WTC11 (cell line): ENCODE results near the gene RAB22A.

ENCODE experiments used
- CBFB ChIP-seq: sonication (generic); formaldehyde crosslinking; IDR thresholded peaks from 2 replicates; pipeline ENCODE4 v1.8.1; 2022; ENCODE audit warnings: mild to moderate bottlenecking, low read depth, missing genetic modification reagents
- CTCF ChIP-seq: fragments of 200-600 bp; IDR thresholded peaks from 2 replicates; pipeline ENCODE4 v1.8.0; 2022; ENCODE audit warnings: antibody characterized with exemption
- E2F5 ChIP-seq: sonication (generic); formaldehyde crosslinking; IDR thresholded peaks from 2 replicates; pipeline ENCODE4 v1.8.1; 2022; ENCODE audit warnings: mild to moderate bottlenecking, moderate library complexity, missing genetic modification reagents
- NFYB ChIP-seq: sonication (generic); formaldehyde crosslinking; conservative IDR thresholded peaks from 2 replicates; pipeline ENCODE4 v1.8.0; 2022; ENCODE audit warnings: low read depth, missing genetic modification reagents
- NR2C2 ChIP-seq: sonication (generic); formaldehyde crosslinking; IDR thresholded peaks from 2 replicates; pipeline ENCODE4 v1.8.0; 2022; ENCODE audit warnings: mild to moderate bottlenecking, missing genetic modification reagents
- NR3C1 ChIP-seq: sonication (generic); formaldehyde crosslinking; conservative IDR thresholded peaks from 2 replicates; pipeline ENCODE4 v1.8.1; 2023; ENCODE audit warnings: low read depth, mild to moderate bottlenecking, missing genetic modification reagents
- TEAD1 ChIP-seq: sonication (generic); formaldehyde crosslinking; IDR thresholded peaks from 2 replicates; pipeline ENCODE4 v1.8.0; 2022; ENCODE audit warnings: mild to moderate bottlenecking, missing genetic modification reagents
- TP53 ChIP-seq: sonication (generic); formaldehyde crosslinking; IDR thresholded peaks from 2 replicates; pipeline ENCODE4 v1.8.1; 2023; ENCODE audit warnings: mild to moderate bottlenecking, missing genetic modification reagents
- ZSCAN18 ChIP-seq: fragments of 250-450 bp; sonication (Bioruptor Pico); IDR thresholded peaks from 2 replicates; pipeline ENCODE4 v2.1.2; 2022; ENCODE audit warnings: mild to moderate bottlenecking, moderate library complexity
- TF ChIP-seq, protein P1 (sequence below): sonication (generic); formaldehyde crosslinking; IDR thresholded peaks from 2 replicates; pipeline ENCODE4 v1.8.1; 2022; ENCODE audit warnings: missing genetic modification reagents, borderline replicate concordance
- TF ChIP-seq, protein P2 (sequence below): sonication (generic); formaldehyde crosslinking; IDR thresholded peaks from 2 replicates; pipeline ENCODE4 v1.8.1; 2023; ENCODE audit warnings: mild to moderate bottlenecking, missing genetic modification reagents, moderate library complexity
- TF ChIP-seq, protein P3 (sequence below): sonication (generic); formaldehyde crosslinking; IDR thresholded peaks from 2 replicates; pipeline ENCODE4 v1.8.0; 2022; ENCODE audit warnings: mild to moderate bottlenecking, missing genetic modification reagents

GRCh38 chr20:58331961-58332551, 22.5 kb downstream of the RAB22A start:
- no peak for TF ChIP-seq NR3C1
- no peak for TF ChIP-seq TEAD1
- TF ChIP-seq NR2C2 (CRISPR knock-in tag) = no peak
- TF ChIP-seq CTCF = no peak
- TF ChIP-seq, protein P1, sequence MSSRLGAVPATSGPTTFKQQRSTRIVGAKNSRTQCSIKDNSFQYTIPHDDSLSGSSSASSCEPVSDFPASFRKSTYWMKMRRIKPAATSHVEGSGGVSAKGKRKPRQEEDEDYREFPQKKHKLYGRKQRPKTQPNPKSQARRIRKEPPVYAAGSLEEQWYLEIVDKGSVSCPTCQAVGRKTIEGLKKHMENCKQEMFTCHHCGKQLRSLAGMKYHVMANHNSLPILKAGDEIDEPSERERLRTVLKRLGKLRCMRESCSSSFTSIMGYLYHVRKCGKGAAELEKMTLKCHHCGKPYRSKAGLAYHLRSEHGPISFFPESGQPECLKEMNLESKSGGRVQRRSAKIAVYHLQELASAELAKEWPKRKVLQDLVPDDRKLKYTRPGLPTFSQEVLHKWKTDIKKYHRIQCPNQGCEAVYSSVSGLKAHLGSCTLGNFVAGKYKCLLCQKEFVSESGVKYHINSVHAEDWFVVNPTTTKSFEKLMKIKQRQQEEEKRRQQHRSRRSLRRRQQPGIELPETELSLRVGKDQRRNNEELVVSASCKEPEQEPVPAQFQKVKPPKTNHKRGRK (CRISPR knock-in tag) = no peak
- no peak for TF ChIP-seq ZSCAN18 (CRISPR knock-in tag)
- TF ChIP-seq, protein P2, sequence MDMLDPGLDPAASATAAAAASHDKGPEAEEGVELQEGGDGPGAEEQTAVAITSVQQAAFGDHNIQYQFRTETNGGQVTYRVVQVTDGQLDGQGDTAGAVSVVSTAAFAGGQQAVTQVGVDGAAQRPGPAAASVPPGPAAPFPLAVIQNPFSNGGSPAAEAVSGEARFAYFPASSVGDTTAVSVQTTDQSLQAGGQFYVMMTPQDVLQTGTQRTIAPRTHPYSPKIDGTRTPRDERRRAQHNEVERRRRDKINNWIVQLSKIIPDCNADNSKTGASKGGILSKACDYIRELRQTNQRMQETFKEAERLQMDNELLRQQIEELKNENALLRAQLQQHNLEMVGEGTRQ (CRISPR knock-in tag) = no peak
- TF ChIP-seq, protein P3, sequence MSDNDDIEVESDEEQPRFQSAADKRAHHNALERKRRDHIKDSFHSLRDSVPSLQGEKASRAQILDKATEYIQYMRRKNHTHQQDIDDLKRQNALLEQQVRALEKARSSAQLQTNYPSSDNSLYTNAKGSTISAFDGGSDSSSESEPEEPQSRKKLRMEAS (CRISPR knock-in tag) = no peak
- no peak for TF ChIP-seq TP53
- no peak for TF ChIP-seq NFYB (CRISPR knock-in tag)
- no peak for TF ChIP-seq E2F5 (CRISPR knock-in tag)
- TF ChIP-seq CBFB (CRISPR knock-in tag) = no peak
